GM19328 (cell line): ENCODE measurements around the gene NR2F1-AS1.
A peak's percentile ranks its signal among the peaks of the same experiment; 100 is the strongest.

Experiments used
- ATAC-seq: cut with Tn5 transposase; IDR thresholded peaks from one replicate; pipeline ENCODE4 v1.9.1; 2021; ENCODE audit warnings: mild to moderate bottlenecking, moderate library complexity; ENCODE audit not compliant: unreplicated experiment

The NR2F1-AS1 gene

DNA sequence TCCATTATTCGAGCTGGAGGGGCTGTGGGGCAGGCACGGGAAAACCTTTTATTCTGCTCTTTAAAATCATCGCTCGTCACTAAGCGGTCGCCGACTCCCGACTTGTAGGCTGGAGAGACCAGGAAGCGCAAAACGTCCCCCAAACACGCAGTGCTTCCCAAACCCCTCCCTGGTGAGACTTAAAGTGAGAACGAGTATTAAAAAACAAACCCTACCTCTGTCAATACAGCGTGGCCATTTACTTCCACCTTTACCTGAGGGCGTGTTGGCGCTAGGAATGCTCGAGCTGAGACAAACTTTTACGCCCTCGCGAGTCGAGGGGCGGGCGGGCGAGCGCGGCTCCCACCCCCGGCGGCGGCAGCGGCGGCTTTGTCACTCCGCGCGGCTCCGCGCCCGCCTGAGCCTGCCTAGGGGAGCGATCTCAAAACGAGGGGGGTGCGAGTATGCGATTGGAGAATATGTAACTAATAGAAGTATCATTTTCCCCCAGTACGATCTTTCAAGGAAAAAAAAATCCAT, at the start of gene NR2F1-AS1:
Gene NR2F1-AS1 (minus strand): TSS at position 293 of the 519 bp plus-strand sequence.
- peak; percentile 13 for ATAC-seq

GRCh38 chr5:93626801-93627200, 45.8 kb upstream of the NR2F1-AS1 start:
- no peak for ATAC-seq

DNA sequence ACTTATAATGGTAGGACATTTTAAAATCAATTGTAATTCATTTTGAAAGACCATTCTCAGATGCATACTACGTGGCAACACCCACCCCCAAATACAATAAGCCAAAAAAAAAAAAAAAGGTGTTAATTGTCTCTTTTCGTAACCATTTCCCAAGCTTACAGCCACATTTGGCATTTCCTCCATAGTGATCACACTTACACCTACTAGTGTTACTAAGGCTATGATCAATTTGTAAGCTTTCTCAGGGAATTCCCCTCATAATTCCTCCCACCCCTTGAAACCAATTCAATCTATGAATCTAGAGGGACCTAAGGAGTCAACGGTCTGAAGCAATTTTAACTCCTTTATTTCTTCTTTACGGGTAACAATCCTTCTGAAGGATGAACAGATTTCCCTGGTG, 42.1 kb upstream of the NR2F1-AS1 start:
- no peak for ATAC-seq

GRCh38 chr5:93622240-93622885, 41.3 kb upstream of the NR2F1-AS1 start:
- ATAC-seq: no peak

DNA sequence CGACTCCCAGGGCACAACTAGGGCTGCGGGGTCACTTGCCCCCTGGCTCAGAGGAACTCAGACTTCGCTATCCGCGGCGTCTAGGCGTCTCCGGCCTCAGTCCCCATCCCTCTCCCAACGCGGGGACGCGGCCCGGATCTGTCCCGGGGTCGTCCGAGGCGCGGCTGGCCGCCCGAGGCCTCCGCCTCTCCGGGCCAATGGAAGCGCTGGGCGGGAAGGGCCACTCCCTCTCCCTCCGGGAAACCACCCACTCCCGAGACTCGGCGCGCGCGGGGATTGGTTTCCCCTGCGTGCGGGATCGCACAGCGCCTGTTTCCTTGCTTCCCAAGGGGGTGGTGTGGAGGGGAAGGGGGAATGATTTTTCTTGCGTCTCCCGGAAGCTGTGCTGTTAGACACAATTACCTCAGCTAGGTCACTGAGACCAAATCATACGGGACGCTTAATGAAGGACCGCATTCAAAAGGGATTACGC, 40.3 kb upstream of the NR2F1-AS1 start:
- ATAC-seq: peak; percentile 1

DNA sequence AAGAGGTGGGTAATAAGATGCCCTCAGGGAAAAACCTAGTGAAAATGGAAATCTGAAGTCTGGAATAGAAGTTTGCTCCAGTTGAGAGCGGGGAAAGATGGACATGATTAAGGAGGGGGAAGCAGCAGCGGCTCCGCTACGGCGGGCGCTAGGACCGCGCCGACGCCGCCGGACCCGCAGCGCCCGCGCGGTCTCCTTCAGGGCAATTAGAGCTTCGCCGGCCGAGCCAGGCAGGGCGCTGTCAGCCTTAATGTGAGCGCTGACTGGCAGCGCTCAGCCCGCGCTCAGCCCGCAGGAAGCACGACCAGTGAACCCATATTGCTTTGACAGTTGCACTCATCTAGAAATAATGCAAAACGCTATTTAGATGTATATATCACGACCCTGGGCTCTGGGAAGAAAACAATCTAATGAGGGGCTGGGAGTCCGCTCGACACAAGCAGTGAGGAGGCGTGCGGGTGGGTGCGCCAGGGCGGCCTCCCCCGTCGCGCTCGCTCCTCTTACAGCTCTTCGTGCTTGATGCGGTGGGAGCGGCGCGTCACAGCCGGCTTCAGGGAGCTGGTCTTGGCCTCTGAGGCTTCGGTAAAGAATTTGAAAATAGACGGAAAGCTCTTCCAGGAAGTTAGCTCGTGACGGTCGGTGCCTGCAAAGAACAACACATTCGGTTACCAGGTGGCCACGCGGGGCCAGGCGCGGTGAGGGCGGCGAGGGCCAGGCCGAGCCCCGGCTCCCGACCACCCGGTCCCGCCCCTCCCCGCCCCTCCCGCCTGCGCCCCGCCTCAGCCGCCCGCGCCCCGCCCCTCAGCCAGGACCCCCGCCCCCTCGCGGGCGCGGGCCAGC, 39.7 kb upstream of the NR2F1-AS1 start:
- peak; percentile 99 for ATAC-seq

- ATAC-seq: no peak
Measured at GRCh38 chr5:93616538-93617174, 35.6 kb upstream of the NR2F1-AS1 start.

GRCh38 chr5:93612855-93613243, 31.8 kb upstream of the NR2F1-AS1 start:
- ATAC-seq: no peak

- no peak for ATAC-seq
Measured at GRCh38 chr5:93611976-93612854, 31.2 kb upstream of the NR2F1-AS1 start.

DNA sequence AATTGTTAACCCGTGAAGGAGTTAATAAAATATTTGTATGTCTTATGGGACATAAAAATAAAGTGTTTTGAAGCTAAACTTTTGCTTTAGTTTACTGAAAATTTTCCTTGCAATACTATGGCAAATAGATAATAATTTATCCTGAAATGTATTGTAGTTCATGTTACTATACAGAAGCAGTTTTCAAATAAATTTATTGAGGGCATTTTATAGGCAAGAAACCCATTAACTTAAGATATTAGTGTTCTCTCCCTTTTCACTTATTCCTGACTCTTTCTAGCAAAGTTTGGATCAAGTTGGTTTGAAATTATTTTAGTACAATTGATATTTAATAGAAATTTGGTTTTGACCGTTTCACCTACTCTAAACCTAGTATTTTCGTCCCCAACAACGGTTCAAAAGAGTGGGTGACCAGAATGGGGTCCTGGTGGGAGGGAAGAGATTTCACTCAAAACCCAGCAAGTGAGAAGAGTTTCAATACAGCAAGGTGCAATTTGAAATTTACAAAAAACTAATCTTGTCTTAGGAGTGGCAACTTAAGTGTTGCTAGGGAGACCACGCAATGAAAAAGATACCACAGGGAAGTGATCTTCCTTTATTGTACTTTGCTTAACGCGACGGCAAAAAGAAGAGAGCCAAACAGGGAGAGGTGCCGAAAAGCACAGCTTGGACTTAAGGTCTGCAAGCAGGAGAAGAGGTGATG, 30.4 kb upstream of the NR2F1-AS1 start:
- no peak for ATAC-seq

- ATAC-seq: no peak
Measured at GRCh38 chr5:93610581-93611272, 29.7 kb upstream of the NR2F1-AS1 start.

DNA sequence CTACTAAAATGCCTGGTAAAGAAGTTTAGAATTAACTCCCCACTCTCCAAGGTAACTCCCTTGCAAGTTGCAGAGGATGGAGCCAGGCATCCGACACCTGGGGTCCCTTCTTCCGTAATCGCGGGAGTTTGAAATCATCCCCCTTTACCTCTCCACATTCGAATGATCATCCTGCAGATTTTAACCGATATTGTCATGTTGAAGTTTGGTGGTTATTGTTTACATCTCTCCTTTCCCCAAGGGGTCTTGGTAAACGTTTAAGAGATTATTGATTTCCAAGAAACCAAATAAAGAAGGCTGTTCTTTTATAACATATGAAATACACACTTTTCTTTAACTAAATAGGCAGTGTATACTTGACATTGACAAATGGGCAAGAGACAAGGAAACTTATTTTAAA, 28.7 kb upstream of the NR2F1-AS1 start:
- ATAC-seq: no peak

DNA sequence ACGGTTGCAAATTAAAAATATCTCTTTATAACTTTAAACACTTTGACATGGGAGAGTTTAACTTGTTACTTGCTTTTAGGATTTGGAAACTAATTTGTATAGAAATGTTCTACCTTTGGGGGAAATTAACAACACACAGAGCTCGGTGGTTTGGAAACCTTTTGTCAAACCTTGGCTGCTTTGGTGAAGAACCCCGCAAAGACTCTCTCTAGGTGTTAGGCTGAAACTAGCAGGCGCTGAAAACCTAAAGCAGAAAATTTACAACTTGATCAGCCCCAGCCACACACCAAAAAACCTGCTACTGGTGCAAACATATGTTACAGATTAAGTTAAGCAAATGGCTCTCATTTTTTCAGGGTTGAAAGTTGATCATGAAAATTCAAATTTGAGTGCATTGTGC, 27.8 kb upstream of the NR2F1-AS1 start:
- no peak for ATAC-seq

- ATAC-seq: no peak
Measured at GRCh38 chr5:93607367-93608258, 26.6 kb upstream of the NR2F1-AS1 start.

- no peak for ATAC-seq
Measured at GRCh38 chr5:93606382-93606752, 25.3 kb upstream of the NR2F1-AS1 start.

- ATAC-seq: no peak
Measured at GRCh38 chr5:93604644-93605515, 23.9 kb upstream of the NR2F1-AS1 start.
